NCI-H146 treated with DMSO at 0.1 percent for 48 hours (cell line): ENCODE data around the gene PRR19.

Experiments used
- DNase-seq: peaks from one replicate; lab custom pipeline; 2025; ENCODE audit not compliant: unreplicated experiment; lab: John Stamatoyannopoulos, UW

Gene PRR19

GRCh38 chr19:42283188-42284065 is 18.5 kb upstream of the PRR19 start:
- peak; percentile 89 for DNase-seq

- peak; percentile 60 for DNase-seq
These were observed 17.8 kb upstream of the PRR19 start for GRCh38 chr19:42284066-42284501.

- no peak for DNase-seq
These were observed 17.2 kb upstream of the PRR19 start for GRCh38 chr19:42284591-42285341.

- no peak for DNase-seq
These were observed 16.4 kb upstream of the PRR19 start for GRCh38 chr19:42285541-42285941.

- DNase-seq: no peak
These were observed 16.0 kb upstream of the PRR19 start for GRCh38 chr19:42285988-42286348.

GRCh38 chr19:42286349-42287016 is 15.4 kb upstream of the PRR19 start:
- DNase-seq: no peak

GRCh38 chr19:42287017-42287826 is 14.7 kb upstream of the PRR19 start:
- no peak for DNase-seq

- DNase-seq: no peak
These were observed 14.2 kb upstream of the PRR19 start for GRCh38 chr19:42287827-42288107.

GRCh38 chr19:42288387-42288786 is 13.5 kb upstream of the PRR19 start:
- DNase-seq: no peak

- DNase-seq: no peak
These were observed 12.9 kb upstream of the PRR19 start for GRCh38 chr19:42288881-42289555.

- no peak for DNase-seq
These were observed 12.3 kb upstream of the PRR19 start for GRCh38 chr19:42289556-42290041.

- DNase-seq: no peak
These were observed 11.8 kb upstream of the PRR19 start for GRCh38 chr19:42290136-42290522.

GRCh38 chr19:42290523-42291434 is 11.2 kb upstream of the PRR19 start:
- DNase-seq: no peak

- DNase-seq: no peak
These were observed 10.5 kb upstream of the PRR19 start for GRCh38 chr19:42291435-42291810.

- no peak for DNase-seq
These were observed 9.6 kb upstream of the PRR19 start for GRCh38 chr19:42292042-42292960.

GRCh38 chr19:42292963-42293362 is 9.0 kb upstream of the PRR19 start:
- no peak for DNase-seq

- DNase-seq: no peak
These were observed 8.4 kb upstream of the PRR19 start for GRCh38 chr19:42293540-42293939.

- no peak for DNase-seq
These were observed 8.0 kb upstream of the PRR19 start for GRCh38 chr19:42293948-42294347.
